ENCODE data around the gene CDH4. TPM values are rescaled to one million over a fixed set of nuclear protein-coding genes. Genes with fewer than 3 reads are reported as not detected.

CDH4 gene
- total and polyA plus RNA-seq, 2 of the 4 experiments (the other 2 are of a cell fraction), result 1.6 to 3.5 TPM

DNA sequence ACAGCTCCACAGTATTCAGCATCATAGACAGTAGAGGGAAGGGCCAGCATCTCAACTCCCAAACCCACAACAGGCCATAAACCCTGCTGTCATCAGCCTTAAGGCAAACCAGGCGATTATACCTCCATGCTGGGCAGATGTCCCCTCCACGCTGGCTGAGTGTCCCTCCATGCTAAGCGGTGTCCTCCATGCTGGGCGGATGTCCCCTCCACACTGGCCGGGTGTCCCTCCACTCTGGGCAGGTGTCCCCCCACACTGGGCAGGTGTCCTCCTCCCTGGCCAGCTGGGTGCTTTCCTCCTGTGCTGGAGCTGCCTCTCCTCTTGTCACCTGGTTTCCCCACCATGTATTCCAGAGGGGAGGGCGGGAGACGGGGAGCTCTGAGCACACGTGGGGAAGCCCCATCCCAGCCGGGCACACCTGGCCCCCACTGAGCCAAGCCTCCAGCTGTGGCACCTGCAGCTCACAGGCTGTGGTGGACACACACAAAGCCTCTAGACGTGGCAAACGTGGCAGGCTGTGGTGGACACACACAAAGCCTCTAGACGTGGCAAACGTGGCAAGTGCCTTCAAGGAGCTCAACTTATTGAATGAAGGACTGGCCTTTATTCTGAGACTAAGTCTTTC, 616.5 kb downstream of the CDH4 start:
- TF ChIP-seq MAZ (IDR thresholded peaks at IDR 0.05; ENCODE audit: borderline replicate concordance, low read depth, low read length), result no peak
- TF ChIP-seq, protein P1, sequence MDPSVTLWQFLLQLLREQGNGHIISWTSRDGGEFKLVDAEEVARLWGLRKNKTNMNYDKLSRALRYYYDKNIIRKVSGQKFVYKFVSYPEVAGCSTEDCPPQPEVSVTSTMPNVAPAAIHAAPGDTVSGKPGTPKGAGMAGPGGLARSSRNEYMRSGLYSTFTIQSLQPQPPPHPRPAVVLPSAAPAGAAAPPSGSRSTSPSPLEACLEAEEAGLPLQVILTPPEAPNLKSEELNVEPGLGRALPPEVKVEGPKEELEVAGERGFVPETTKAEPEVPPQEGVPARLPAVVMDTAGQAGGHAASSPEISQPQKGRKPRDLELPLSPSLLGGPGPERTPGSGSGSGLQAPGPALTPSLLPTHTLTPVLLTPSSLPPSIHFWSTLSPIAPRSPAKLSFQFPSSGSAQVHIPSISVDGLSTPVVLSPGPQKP (IDR thresholded peaks at IDR 0.05; ENCODE audit: borderline replicate concordance, low read depth, low read length), result no peak
- no peak for TF ChIP-seq FOS (IDR thresholded peaks at IDR 0.05; ENCODE audit: low read depth, low read length)
- no peak for TF ChIP-seq POLR2A (IDR thresholded peaks at IDR 0.05; ENCODE audit: low read depth, low read length)
- TF ChIP-seq MXI1 (IDR thresholded peaks at IDR 0.05; ENCODE audit: borderline replicate concordance, low read depth, low read length), result no peak
- TF ChIP-seq, protein P2, sequence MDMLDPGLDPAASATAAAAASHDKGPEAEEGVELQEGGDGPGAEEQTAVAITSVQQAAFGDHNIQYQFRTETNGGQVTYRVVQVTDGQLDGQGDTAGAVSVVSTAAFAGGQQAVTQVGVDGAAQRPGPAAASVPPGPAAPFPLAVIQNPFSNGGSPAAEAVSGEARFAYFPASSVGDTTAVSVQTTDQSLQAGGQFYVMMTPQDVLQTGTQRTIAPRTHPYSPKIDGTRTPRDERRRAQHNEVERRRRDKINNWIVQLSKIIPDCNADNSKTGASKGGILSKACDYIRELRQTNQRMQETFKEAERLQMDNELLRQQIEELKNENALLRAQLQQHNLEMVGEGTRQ (IDR thresholded peaks at IDR 0.05; ENCODE audit: low read depth, low read length), result no peak
- no peak for TF ChIP-seq RFX5 (IDR thresholded peaks at IDR 0.05; ENCODE audit: low read depth, low read length)
- no peak for TF ChIP-seq SMC3 (IDR thresholded peaks at IDR 0.05; ENCODE audit: low read depth, low read length)
- no peak for TF ChIP-seq BHLHE40 (IDR thresholded peaks at IDR 0.05; ENCODE audit: low read depth, low read length)
- TF ChIP-seq RAD21 (IDR thresholded peaks at IDR 0.05; ENCODE audit: low read length), result no peak
- no peak for TF ChIP-seq CHD1 (IDR thresholded peaks at IDR 0.05; ENCODE audit: low read depth, low read length)
- TF ChIP-seq, protein P3, sequence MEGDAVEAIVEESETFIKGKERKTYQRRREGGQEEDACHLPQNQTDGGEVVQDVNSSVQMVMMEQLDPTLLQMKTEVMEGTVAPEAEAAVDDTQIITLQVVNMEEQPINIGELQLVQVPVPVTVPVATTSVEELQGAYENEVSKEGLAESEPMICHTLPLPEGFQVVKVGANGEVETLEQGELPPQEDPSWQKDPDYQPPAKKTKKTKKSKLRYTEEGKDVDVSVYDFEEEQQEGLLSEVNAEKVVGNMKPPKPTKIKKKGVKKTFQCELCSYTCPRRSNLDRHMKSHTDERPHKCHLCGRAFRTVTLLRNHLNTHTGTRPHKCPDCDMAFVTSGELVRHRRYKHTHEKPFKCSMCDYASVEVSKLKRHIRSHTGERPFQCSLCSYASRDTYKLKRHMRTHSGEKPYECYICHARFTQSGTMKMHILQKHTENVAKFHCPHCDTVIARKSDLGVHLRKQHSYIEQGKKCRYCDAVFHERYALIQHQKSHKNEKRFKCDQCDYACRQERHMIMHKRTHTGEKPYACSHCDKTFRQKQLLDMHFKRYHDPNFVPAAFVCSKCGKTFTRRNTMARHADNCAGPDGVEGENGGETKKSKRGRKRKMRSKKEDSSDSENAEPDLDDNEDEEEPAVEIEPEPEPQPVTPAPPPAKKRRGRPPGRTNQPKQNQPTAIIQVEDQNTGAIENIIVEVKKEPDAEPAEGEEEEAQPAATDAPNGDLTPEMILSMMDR (conservative IDR thresholded peaks at IDR 0.05; ENCODE audit: low read depth, low read length), result no peak
- no peak for TF ChIP-seq CEBPB (IDR thresholded peaks at IDR 0.05; ENCODE audit: low read depth, low read length)
- H3K18ac ChIP-seq (ENCODE audit: low read depth, low read length), result no peak overlapping the region
- no peak overlapping the region for H3K27ac ChIP-seq (ENCODE audit: insufficient read depth, low read length)
- H3K79me1 ChIP-seq (ENCODE audit: low read depth in 1 of 2, low read length in 2 of 2), result no peaks in the 10 kb centered on the region
- H2BK15ac ChIP-seq (ENCODE audit: low read depth, low read length), result no peak overlapping the region
- H2AK5ac ChIP-seq (ENCODE audit: low read depth, low read length), result no peak overlapping the region
- POLR2A ChIA-PET (ENCODE audit: unreplicated experiment), result no interaction called here
- no peak overlapping the region for H2BK20ac ChIP-seq (ENCODE audit: low read depth, low read length)
- H3K9me3 ChIP-seq (ENCODE audit: control insufficient read depth, insufficient read depth, low read length), result peaks cover 7% of the 10 kb centered on the region
- no peak overlapping the region for H3K56ac ChIP-seq (ENCODE audit: extremely low read depth, insufficient read depth, low read length)
- H4K8ac ChIP-seq (ENCODE audit: low read depth in 2 of 2, low read length in 2 of 2), result no peak overlapping the region
- no peak overlapping the region for H2BK120ac ChIP-seq (ENCODE audit: low read depth, low read length)
- intact Hi-C loops (cut with micrococcal nuclease), result no loop called here
- no peak overlapping the region for H4K5ac ChIP-seq (ENCODE audit: low read depth, low read length)
- in situ Hi-C loops (cut with MboI; ENCODE audit: low sequenced_read_pairs), result no loop called here
- no peak overlapping the region for H3K14ac ChIP-seq (replicated peaks; ENCODE audit: low read depth, low read length)
- no peaks in the 10 kb centered on the region for H3K36me3 ChIP-seq (ENCODE audit: control insufficient read depth, insufficient read depth, low read length)
- dilution Hi-C loops (cut with HindIII; ENCODE audit: low sequenced_read_pairs, unreplicated experiment), result no loop called here
- no peak overlapping the region for H3K4ac ChIP-seq (ENCODE audit: low read depth, low read length)
- WGBS, 2 experiments (ENCODE audit: extremely low coverage in 2 of 2, insufficient read length in 1 of 2), result 73% methylated on average over 8 of the region's 13 CpGs; no CpG with 5 or more reads in 1 of the 2 experiments
- no peak overlapping the region for H3K4me2 ChIP-seq (ENCODE audit: low read depth, low read length)
- H3K4me1 ChIP-seq (ENCODE audit: control insufficient read depth, insufficient read depth, low read length), result no peaks in the 10 kb centered on the region
- no peak overlapping the region for H3K9ac ChIP-seq (ENCODE audit: low read depth, low read length)
- ATAC-seq (ENCODE audit: low read depth) (no peak), DNase-seq (no peak)
- H3K23ac ChIP-seq (ENCODE audit: low read depth, low read length), result no peak overlapping the region
- no peaks in the 10 kb centered on the region for H3K9me1 ChIP-seq (ENCODE audit: insufficient read depth, low read length)
- H4K20me1 ChIP-seq (ENCODE audit: insufficient read depth, low read length), result no peaks in the 10 kb centered on the region
- peak overlapping the region; percentile 21 for H2AFZ ChIP-seq (replicated peaks; ENCODE audit: low read length, poor library complexity)
- H3K4me3 ChIP-seq (ENCODE audit: insufficient read depth, low read depth, low read length), result no peak overlapping the region
- H3K27me3 ChIP-seq (ENCODE audit: control insufficient read depth, insufficient read depth, low read length), result no peaks in the 10 kb centered on the region; the same call in 1 of the 2 replicates
- no peak overlapping the region for H4K91ac ChIP-seq (ENCODE audit: insufficient read depth, low read depth, low read length)
- no peak overlapping the region for H2BK5ac ChIP-seq (ENCODE audit: low read depth, low read length, poor library complexity, severe bottlenecking)
- CTCF ChIA-PET, result no interaction called here
- no peak overlapping the region for H2AK9ac ChIP-seq (replicated peaks; ENCODE audit: low read depth, low read length, poor library complexity)
- no TSS peak for BruUV-seq (replicated peaks)

Measured in IMR-90 (cell line).